NCI-H2029 (cell line): ENCODE measurements around the gene RBM15B.
A peak's percentile ranks its signal among the peaks of the same experiment; 100 is the strongest.

Source experiments
- DNase-seq: peaks from one replicate; lab custom pipeline; 2025; lab: John Stamatoyannopoulos, UW

The RBM15B gene

DNA sequence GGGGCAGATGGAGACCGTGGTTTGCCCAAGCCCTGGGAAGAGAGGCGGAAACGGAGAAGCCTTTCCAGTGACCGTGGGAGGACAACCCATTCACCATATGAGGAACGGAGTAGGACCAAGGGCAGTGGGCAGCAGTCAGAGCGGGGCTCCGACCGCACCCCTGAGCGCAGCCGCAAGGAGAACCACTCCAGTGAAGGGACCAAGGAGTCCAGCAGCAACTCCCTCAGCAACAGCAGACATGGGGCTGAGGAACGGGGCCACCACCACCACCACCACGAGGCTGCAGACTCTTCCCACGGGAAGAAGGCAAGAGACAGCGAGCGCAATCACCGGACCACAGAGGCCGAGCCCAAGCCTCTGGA, 2.0 kb downstream of the RBM15B start:
- no peak for DNase-seq

DNA sequence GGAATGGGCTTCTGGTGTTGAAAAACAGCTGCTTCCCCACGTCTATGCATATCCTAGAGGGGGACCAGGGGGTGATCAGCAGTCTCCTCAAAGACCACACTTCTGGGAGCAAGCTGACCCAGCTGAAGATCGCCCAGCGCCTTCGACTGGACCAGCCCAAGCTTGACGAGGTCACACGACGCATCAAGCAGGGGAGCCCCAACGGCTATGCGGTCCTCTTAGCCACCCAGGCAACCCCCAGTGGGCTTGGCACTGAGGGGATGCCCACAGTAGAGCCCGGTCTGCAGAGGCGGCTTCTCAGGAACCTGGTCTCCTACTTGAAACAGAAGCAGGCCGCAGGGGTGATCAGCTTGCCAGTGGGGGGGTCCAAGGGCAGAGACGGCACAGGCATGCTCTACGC, 2.5 kb downstream of the RBM15B start:
- DNase-seq = no peak

DNA sequence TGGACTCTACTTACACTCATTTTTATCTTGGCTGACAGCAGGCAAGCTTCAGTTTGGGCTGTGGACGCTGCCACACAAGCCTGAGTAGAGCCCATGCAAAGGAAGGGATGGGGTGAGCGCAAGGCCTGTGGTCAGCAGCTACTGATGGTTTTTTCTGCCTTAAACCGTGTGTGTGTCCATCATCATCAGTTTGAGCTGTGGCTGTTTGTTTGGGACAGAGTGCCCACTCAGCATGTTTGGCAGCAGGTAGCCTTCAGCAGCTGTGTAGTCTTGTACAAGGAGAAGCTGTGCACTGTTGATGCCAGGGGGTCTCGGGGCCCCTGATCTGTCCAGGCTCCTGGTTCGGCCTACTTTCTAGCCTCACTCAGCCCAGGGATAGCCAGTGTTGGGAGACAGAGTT, 3.5 kb downstream of the RBM15B start:
- DNase-seq = no peak

DNA sequence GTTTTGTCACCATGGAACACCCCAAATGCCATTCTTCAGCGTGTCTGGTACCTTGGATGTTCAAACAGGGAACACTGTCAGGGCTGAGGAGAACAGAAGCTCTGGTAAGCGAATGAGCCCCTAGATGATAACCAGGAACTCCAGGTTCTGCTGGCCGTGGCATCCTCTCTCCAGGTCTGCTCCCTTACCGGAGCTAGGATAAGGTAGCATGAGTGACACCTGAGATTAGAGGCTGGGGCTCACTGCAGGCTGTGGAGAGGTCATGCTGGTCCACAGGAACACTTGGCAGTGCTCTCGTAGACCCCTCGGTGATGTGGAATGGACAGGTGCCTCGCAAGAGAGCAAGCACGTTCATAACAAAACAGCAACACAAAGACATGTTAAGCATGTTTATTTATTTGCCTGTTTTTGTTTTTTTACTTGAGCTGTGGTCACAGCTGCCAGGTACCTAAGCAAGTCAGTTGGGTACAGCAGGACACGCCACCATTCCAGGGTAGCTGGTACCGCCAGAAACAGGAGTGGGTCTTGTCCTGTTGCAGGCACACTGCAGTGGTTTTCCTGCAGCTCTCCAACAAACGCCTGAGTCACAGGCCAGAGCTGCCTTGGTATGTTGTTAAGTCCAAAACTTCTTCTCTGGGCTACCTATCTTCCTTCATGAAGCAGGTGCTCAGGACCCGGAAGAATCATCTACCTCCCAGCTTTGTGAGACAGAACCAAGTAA, 4.6 kb downstream of the RBM15B start:
- no peak for DNase-seq

DNA sequence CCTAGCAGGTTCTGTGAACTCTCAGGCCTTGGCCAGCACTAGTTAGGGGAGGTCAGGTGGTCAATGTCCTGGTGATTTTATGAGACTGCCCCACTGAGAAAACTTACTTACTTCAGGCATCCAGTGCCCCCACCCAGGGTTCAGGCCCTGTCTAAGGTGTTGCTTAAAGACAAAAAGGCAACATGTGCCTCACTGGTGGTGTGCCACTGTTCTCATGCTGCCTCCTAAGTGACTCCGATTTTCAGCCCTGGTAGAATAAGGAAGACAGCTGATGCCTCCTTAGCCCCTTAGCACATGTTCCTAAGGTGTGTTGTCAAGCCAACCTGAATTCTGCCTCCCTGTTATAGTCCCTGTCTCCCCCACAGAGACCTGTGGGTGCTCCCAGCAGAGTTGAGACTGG, 5.3 kb downstream of the RBM15B start:
- DNase-seq = no peak

DNA sequence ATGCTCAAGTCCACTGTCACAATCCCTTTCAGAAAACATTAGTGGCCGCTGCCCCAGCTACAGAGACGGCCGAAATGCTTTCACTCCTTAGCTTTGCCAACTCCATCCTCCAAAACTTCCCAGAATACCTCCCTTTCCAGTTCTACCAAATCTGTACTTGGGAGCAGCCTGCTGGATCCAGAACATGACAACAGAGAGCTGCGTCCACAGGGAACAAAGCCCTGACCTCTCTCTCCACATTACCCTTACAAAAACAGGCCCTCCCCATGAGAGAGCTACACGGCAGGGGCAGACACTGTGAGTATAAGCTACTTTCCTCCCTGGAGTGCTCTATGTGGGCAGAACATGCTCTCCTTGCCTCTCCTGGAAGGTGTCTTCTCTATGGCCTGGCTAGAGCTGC, 6.3 kb downstream of the RBM15B start:
- DNase-seq = no peak

DNA sequence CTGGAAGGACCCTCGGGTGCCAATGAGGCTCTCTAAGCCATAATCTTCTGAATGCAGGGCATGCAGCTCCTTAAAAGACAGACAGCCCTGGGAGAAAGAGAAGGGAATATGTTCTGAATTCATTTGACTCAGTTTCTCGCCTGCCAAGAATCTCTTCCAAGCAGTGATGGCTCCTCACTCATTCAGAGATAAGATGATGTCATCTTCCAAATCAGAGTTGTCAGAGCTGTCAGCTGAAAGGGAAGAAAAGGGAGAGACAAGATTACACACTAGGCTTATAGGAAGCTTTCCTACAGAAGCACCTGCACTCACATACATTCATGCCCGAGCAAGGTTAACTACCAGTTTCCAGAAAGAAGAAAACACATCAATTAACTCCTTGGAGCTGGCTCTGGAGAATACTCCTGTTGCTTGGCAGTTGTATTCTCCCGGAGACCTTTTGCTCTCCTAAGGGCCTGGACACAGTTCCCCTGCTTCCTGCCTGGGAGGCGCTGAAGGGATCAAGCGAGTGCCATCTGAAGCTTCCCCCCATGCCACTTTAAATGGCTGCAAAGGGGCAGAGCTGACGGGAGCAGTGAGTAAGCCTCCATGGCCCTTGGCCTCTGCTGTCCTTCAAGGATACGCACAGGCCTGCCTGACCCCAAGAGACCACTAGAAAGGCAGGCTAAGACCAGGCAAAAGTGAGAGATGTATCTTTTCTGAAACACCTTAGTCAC, 7.7 kb downstream of the RBM15B start:
- no peak for DNase-seq

DNA sequence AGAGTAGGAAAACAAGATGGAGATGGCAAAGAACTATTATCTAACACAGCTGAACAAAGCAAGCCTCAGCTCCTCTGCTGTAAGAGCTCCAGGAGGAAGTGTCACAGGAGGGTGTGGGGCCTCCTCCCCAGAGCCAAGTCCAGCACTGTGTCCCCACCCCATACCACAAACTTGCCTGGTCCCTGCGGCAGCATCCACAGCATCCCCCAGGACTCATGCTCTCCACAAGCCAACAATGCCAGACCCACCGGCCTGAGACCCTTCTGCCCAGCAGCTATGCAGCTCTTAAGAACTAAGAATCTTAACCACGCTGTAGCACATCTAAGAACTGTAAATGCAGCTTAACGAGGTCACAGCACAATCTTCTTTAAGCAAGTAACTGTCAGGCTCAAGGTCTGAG, 9.1 kb downstream of the RBM15B start:
- DNase-seq = no peak

DNA sequence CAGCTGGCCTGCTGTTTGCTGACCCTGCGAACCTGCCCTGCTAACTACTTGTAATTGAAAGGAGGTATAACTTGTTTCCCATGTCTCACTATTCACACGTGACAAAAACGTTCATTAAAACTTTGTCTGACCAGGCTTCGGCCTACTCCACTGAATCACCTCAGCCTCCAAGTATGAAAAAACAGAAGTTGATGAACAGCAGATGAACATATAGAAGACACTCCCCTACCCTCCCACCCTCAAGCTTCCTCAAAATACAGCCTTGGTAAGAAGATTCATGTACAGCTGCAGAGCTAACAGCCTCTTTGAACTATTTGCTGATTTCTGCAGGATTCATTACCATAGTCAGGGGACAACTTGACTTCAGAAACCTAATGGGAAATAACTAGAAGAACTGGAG, 10.7 kb downstream of the RBM15B start:
- no peak for DNase-seq

DNA sequence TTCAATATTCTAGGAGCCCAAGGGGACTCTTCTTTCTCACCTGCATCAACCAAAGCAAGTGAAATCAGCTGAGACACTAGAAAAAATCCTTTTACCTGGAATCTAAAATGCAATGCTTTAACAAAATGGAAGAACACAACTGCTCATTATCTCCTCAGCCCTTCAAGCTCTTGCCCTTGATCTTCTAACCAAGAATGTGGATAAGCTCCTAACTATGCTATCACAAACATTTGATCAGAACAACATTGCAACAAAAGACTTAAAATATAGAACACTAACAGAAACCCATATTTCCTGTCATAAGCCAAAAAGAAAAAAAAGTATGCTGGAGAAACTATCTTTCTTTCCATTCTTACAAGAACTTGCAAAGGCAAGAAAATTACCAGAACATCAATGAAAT, 12.6 kb downstream of the RBM15B start:
- DNase-seq = no peak

DNA sequence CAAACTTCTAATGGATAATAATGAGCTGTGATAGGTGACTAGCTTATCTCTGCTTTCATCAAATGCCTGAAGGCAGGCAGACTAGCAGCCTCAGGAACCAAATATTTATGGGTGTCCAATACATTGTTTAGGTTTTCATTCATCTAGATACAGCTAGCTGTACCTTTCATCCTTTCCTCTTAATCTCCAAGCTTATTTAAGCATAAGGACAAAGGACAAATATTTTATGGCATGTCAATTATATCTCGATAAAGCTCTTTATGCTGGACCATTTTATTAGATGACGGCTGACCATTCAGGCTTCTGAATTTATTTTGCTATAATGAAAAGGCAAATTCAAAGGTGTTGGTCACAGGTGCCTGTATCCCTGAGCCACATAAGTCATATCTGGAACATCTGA, 16.9 kb downstream of the RBM15B start:
- DNase-seq = no peak

DNA sequence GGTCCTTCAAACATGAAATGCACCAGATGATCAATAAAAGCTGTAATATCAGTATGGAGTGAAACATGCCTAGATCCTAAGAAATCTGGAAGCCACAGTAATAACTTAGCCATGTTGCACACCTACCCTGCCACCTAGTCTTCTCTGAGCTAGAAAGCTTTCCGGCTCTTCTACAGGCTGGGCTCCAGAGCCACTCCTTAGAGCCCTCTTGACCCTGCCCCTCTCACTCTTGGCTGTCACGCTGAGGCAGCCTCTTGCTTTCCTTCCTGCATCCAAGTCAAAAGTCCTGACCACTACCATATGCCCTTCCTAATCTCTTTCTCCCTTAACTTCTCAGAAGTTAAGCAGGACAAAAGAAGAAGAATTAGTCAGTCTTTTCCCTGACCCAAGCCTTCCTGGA, 17.7 kb downstream of the RBM15B start:
- no peak for DNase-seq

DNA sequence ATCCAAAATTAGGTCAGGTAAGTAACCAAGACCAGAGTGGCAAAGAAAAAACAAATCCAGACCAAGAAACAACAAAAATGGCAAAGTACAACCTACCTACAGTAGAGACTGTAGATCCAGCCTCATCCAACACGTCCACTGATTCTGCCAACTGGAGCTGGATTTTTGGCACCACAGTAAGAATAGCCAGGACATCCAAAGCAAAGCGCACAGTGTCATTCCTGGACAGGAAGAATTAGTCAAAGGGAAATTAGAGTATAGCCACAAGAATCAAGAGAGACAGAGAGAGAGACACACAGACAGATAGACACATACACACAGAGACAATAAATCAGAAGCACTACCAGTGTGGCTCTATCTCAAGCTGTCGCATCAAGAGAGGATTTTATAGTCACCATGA, 31.1 kb downstream of the RBM15B start:
- DNase-seq = no peak

DNA sequence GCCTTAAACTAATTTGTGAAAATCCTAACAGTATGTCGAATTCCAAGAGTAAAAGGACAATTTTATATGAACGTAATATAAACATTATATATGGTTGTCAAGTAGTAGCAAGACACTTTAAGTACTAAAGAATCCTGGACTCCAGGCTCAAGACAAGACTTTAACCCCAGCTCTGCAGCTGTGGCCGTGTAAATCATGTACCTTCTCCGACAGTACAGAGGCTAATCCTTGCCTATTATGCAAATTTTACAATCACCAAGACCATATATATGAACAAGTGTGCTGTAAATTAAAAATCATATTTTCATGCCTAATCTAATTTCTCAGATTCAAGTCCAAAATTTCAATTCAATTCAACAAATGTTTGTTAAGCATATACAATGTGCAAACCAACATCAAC, 35.8 kb downstream of the RBM15B start:
- no peak for DNase-seq

DNA sequence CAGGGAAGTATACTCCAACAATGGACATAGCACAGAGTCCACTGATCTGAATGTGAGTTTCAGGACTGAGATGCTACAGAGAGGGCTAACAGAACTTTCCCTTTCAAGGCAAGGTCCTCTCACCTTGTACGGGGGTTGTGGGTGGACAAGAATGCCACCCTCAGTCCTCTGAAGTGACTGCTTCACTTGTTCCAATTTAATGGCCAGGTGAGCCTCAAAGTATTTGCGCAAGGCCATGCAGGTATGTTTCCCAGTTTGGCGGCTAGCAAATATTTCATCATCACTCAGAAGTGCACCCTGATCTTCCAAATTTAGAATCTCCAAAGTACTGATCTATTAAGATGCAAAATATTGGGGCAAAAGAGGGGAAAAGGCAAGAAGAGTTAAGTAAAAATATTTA, 38.1 kb downstream of the RBM15B start:
- no peak for DNase-seq

DNA sequence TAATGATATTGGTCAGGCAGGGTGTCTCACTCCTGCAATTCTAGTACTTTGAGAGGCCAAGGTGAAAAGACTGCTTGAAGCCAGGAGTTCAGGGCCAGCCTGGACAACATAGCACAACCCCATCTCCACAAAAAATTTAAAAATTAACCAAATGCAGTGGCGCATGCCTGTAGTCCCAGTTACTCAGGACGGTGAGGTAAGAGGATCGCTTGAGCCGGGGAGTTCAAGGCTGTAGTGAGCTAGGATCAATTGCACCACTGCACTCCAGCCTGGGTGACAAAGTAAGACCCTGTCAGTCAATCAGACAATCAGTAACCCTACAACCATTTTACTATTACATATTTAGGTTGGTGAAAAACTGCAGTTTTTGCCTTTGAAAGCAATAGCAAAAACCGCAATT, 43.0 kb downstream of the RBM15B start:
- DNase-seq = no peak

DNA sequence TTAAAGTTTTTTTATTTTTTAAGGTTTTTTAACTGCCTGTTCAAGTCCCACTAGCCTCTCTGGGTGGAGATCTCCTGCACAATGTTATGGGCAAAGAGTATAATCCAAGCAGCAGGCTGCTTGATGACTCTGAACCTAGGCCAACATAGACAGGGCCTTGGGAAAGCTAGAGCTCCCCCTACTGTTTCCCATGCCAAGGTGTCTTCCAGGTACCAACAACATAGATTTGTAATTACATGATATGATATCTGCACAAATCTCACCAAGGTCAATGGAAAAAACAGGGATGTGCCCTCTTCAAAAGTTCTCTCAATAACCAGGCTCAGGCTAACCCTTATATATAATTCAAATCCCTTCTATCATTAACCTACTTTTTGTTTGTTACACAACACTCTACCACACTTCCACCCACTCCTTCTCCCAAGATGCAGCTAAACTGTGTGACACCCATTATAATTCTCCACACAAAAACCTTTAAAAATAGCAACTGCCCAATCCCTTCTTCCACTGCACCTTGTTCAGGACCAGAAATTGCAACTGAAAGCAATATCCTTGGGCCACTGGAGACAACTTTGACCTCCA, 43.8 kb downstream of the RBM15B start:
- peak; percentile 23 for DNase-seq

DNA sequence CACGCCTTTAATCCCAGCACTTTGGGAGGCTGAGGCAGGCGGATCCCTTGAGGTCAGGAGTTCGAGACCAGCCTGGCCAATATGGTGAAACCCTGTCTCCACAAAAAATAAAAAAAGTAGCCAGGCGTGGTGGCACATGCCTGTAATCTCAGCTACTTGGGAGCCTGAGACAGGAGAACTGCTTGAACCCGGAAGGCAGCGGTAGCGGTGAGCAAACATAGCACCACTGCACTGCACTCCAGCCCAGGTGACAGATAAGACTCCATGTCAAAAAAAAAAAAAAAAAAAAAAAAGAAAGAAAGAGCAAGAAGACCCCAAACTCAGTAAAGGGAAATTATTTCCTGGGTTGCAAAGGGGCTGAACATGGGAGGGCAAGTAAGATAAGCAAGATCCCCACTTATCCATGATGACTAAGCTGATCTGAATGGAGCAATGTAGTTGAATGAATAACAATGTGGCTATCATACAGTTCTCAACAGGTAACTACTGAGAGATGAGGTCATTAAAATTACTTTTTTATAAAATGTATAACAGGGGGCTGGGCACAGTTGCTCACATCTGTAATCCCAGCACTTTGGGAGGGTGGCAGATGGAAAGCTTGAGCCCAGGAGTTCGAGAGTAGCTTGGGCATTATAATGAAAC, 46.0 kb downstream of the RBM15B start:
- no peak for DNase-seq

DNA sequence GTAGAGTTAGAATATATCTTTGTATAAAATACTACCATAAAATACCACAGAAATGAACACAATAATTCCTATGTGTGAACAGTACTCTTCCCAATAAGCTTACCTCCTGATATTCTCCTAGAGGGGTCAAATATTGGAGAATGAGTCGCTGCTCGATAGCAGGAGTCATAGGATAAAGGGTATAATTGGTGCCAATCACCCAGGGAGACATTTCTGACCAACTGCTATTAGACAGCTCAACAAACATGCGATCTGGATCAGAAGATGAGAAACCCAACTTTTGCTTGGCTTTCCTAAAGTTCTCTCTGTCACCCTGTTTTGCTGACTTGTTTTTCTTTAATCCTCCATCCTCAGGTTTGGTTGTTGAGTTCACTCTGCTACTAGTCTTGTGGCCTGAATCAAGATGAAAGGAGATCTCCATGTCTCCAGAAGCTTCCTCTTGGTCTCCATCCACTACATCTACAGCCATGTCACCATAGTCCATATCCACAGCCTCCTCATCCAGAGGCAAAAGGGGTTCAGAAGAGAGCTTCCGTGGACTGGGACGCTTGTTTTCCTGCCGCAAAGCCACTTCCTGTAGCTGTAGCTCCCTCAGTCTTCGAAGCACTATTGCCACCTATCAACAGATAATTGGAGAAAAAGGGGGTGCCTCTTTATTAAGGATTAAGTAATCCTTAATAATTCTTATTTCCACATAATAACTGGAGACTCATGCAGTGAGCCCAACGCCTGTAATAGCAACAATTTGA, 50.4 kb downstream of the RBM15B start:
- no peak for DNase-seq

DNA sequence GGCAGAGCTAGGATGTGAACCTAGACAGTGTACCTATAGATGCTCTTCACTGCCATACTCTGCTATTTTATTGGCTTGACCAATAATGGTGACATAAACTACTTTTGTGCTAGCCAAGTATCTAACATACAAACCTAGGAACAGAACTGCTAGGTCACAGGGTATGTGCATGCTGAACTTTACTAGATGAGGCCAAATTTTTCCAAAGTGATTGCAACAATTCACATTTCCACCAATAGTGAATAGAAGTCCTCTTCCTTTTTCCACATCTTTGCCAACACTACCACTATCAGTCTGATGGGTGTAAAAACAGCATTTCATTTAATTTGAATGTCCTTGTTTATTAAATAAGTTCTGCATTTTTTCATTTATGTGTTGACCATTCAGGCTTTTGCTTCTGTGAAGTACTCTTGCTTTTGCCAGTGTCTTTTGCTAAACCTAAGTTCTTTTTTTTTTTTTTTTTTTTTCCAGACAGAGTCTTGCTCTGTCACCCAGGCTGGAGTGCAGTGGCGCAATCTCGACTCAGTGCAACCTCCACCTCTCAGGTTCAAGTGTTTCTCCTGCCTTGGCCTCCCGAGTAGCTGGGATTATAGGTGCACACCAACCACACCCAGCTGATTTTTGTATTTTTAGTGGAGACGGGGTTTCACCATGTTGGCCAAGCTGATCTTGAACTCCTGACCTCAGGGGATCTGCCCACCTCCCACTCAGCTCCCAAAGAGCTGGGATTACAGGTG, 54.6 kb downstream of the RBM15B start:
- DNase-seq = no peak
